HK-2 (cell line): Measurements from ENCODE around the gene GABRB3.

Source experiments
- DNase-seq: peaks from one replicate; pipeline ENCODE4 v3.0.0-alpha.2; 2018; ENCODE audit not compliant: unreplicated experiment

Gene GABRB3

DNA sequence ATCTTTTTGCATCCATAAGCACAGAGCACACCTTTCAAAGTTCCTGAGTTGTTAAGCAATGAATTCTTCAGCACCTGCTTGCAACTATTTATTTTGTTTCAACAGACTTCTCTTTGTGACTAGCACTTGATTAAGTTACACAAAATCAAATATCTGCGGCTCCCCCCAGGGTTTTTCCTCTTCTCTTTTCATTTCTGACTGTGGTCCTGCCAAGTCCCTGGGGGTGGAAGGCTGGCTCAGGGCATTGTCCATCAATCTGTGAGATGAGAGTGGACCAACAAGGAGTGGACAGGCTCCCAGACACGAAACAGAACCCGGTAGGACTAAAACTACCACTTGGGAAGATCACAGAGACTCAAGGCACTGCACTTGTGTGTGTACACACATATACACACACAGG, 96.8 kb downstream of the GABRB3 start:
- DNase-seq, result no peak

DNA sequence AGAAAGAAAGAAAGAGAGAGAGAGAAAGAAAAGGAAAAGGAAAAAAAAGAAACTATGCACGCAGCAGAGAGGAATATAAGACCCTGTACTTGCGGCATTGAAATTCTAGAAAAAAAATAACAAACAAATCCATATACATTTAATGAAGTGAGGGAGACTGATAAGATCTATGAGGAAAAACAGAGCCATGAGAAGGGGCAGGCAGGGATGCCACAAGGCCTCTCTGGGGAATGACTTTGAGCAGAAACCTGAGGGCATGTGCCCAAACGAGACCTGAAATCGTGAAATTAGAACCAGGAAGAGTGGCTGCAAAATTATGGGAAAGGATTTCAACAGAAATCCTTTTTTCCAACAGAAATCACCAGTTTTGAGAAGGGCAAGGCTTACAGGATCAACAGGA, 98.4 kb downstream of the GABRB3 start:
- DNase-seq, result no peak

DNA sequence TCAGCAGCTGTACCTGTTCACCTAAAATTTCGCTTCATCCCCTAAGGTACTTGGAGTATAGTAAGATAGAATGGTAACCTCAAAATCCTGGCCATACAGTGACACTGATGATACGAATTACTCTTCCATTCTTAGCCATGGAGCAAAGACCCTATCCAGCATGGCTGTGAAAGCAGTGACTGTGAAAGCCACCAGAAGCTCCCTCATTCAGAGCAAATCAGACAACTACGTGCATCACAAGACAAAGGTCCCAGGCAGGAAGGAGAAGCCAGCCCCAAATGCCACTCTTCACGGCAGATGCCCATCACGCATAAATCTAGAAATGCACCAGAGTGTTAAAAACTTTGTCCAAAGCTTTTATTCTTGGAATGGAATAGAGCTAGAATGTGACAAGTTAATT, 99.4 kb downstream of the GABRB3 start:
- DNase-seq, result no peak

DNA sequence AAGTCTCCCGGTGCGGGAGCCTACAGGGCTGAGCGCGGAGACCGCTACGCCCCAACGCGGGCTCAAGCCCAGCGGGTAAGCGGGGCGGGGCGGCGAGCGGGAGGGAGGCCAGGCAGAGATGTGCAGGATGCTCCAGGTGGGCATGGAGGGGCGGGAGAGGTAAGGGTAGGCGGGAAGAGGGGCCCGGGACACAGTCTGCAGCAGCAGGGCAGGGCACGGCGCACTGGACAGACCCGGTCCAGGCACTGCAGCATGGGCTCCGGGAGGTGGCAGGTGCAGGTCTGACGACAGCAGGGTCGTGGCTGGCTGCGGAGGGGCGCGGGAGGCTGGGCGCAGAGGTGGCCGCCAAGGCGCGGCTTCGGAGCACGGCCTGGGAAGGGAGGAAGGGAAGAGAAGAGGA, 102.8 kb downstream of the GABRB3 start:
- no peak for DNase-seq

DNA sequence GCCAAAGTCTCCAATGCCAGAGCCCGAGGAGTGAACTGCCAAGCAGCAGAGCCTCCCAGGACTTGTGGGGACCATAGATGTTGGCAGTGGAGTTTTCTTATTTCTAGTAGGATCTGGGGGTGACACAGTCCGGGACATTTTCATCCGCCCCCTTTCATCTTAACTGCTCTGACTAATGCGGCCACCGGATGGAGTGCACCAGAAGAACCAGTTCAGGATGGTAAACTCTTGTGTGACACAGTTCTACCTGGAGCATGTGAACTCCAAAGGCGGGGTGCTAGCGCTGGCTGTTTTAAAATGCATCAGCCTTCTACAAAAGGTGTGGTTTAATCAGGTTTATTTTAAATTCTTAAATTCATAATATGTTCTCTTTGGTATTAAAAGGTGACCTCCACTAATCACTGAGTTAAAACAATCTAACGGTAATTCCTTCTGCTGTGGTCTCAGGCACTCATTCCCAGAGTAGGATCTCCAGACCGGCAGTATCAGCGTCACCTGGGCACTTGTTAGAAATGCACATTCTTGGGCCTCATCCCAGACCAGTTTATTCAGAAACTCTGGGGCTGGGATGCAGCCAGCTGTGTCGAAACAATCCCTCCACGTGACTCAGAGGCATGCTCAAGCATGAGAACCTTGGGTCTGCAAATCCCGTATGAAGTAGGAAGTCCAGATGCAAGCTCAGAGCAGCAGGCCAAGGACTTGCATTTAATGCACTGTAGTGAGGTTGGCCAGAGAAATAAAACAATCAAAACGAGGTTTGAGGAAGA, 105.5 kb downstream of the GABRB3 start:
- no peak for DNase-seq

DNA sequence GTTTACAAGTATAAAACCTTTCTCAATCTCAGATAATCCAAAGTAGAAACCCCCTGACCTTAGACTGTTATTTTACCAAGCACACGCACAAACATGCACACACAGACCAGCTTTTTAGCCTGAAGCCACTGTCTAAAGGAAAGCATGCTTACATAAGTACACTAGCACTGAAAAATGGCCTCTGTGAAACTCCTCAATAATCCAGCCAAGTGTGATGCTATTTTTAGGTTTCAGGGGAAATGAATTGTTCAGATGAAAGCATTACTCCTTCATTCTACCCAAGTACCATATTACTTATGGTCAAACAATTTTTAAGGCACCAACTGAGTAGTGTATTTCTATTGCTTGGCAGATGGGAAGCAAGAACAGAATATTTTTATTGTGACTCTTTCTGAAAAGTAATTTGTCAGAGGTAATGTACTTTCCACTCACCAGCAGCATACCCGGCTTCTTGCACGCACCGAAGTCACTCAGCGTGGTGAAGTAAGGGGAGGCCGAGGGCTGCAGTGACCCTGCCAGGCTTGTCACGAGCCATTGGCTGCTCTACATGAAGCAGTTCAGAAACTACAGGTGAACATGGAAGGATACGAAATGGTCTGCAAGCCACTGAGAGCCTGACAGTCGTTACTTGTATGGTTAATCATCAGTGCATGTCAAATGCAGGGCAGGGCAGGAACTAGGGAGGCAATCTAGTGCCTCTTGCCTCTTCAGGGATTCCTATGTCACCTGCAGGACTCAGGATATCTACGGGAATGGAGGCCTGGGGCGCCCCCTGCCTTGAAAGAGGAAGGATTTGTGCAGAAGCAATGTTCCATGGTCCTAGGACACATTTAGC, 106.7 kb downstream of the GABRB3 start:
- DNase-seq, result no peak

DNA sequence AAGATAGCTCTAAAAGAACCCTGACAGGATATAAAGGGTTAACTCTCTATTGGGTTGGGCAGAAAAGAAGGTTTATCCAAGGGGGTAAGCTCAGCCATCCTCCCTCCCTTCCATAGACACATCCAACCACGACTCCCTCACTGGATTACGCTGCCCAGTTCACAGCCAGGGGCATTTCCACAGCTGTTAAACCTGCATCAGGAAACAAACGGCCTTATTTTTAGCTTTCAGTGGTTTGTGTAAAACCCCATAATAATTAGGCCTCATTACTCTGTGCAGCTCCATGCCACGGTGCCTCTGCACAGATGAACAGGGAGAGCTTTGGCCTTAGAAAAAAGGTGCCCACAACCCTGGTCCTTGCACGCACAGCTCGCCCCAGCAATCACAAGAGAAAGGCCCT, 110.6 kb downstream of the GABRB3 start:
- no peak for DNase-seq

DNA sequence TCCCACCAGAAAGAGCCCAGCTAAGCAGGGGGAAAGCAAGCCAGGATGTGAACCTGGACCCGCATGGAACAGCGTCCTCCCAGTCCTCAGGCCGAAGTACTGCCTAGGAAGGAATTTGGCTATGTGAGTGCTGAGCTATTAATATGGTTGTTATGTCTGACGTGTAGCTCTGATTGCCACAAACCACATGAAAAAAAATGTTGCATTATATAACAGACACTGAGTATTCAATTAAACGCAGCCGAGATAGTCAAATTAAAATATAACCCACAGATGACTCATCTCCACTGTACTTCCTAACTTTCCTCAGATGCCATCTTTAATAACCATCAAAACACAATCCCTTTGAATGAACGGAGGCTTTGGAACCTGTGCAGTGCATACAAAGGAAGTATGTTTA, 111.1 kb downstream of the GABRB3 start:
- no peak for DNase-seq

DNA sequence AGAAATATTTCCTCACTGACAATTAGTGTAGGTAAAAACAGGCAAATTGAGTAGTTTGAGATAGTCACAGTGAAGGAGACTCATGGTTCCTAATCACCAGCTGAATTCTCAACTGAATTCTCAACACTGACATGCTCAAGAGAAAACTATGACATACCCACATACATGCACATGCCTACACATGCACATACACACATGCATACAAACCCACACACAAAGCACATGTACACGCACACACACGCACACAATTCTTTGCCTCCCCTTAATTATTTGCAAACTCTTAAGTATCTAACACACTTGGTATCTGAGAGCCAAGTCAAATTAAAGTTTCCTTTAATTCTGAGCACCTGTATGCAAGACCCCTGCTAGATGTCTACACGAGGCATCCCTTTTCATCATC, 111.8 kb downstream of the GABRB3 start:
- no peak for DNase-seq

DNA sequence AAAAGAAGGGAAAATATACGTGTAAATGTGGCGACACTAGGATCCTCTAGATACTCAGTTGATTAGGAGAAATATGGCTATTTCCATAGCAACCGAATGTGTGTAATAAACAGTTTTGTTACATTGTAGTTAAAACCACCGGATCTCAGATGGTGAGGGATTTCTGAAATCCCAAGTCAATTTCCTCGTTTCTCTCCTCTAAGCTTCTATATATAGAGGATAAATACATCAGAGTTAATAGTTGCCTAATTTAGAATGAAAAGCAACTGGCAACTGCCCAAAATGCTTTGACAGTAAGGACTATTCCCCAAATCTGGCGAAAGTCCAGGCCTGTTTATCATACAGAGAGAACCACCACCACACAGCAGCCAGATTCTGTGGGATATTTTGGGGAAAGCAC, 112.6 kb downstream of the GABRB3 start:
- DNase-seq, result no peak

GRCh38 chr15:26658290-26658689, 114.6 kb downstream of the GABRB3 start:
- DNase-seq, result no peak

DNA sequence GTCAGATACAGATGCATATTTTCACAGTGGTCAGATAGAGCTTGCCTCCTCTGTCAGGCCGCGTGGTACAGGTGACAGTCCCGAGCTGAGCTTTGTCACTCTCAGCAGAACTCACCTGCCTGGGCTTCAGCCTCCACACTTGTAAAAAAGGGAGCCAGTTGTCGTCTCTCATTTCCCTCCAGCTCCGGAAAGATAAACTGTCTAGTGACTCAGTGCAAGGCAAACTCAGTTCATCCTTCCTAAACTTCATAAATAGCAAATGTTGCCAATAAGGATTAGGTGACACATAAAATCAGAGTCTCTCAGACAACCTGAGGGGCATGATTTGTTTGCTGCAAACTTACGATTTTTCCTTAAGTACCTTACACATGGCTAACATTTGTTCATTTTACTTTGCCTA, 116.8 kb downstream of the GABRB3 start:
- DNase-seq, result no peak

DNA sequence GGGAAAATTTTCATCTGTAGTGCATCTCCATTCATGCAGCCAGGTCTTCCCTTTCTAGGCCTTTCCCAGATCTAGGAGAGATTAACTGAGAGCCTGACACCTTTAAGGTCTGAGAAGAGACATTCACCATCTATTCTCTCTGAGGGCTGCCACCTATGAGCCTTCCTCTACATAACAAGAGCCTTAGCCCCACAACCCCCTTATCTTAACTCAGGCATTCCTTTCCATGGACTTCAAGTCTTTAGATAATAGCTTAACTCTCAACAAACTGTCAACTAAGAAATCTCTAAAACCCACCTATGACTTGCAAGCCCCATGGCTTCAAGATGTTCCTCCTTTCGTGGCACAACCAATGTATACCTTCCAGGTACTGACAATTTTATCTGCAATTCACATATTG, 121.0 kb downstream of the GABRB3 start:
- DNase-seq, result no peak

GRCh38 chr15:26648676-26649075, 124.2 kb downstream of the GABRB3 start:
- DNase-seq, result no peak

DNA sequence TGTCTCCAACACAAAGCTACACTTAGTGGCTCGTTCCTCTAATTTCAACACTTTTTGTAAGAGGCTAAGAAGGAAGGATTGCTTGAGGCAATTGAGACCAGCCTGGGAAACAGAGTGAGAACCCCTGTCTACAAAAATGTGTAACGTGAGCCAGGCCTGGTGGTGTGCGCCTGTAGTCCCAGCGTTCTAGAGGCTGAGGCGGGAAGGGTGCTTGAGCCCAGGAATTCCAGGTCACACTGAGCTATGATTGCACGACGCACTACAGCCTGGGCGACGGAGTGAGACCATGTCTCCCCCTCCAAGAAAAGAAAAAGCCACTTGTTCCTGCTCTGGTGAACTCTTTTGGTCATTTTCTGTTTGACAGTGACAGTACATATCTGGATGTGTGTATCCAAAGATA, 127.9 kb downstream of the GABRB3 start:
- DNase-seq, result no peak

DNA sequence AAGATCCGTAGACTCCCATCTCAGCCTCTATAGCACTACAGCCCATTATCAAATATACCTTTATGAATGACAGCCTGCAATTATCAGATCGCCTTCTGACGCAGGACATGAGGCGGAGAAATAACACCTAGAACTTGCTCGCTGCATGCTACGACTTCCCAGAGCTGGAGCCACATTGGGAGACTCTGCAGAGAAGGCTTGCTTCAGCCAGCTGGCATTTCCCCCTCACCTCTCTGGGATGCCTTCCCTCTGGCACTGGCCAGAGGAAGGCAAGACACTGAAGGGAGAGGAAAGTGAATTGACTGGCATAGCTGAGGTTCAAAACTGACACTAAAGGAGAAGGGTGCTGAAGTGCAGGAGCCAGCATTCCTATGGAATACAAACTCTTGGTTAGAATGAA, 131.7 kb downstream of the GABRB3 start:
- no peak for DNase-seq

GRCh38 chr15:26640601-26641000, 132.3 kb downstream of the GABRB3 start:
- no peak for DNase-seq

- no peak for DNase-seq
Observed at GRCh38 chr15:26639966-26640365, 132.9 kb downstream of the GABRB3 start.

DNA sequence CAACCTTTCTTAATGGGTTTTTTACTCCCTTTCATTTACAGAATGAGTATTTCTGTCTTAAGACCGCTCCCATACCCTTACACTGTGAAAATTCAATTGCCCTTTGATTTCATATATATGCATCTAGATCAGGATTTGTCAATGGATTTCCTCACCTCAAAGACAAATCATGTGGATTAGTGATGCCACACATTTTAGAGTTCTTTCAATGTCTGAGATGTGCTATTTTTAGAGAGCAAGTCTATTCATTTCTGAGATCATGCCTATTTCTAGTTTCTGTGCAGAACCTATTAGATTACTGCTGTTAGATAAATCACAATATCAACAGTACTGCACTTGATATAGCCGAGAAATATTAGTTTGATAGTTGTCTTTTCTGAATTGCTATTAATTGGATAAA, 137.3 kb downstream of the GABRB3 start:
- no peak for DNase-seq

GRCh38 chr15:26635105-26635504, 137.8 kb downstream of the GABRB3 start:
- no peak for DNase-seq

GRCh38 chr15:26634319-26634718, 138.5 kb downstream of the GABRB3 start:
- DNase-seq, result no peak

- DNase-seq, result no peak
Observed at GRCh38 chr15:26632500-26632899, 140.4 kb downstream of the GABRB3 start.

DNA sequence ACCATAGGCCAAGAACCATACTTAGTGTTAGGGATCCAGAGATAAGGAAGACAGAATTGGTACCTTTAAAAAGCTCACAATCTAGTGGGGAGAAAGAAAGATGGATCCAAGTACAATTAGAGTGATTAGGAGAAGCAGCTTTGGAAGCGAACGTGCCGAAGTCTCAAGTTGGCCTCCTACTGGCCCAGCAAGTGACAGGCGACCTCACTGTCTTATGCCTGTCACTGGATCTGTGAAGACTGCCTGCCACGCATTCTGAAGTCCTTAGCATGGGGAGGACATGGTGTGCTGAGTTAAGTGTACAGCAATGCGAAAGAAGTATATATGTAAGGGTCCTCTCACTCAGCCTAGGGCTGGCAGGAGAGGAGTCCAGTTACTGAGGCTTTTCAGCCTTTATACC, 141.0 kb downstream of the GABRB3 start:
- DNase-seq, result no peak
